SK-N-MC (cell line): Measurements from ENCODE around the gene ATRNL1.

ENCODE experiments used
- DNase-seq: peaks from one replicate; pipeline ENCODE4 v3.0.0-alpha.2; 2011; ENCODE audit warnings: low read depth, low spot score
- H3K27ac ChIP-seq: fragments of 200-600 bp; sonication (generic); 2 replicates; pipeline ENCODE4 v1.5.1; 2016; ENCODE audit warnings: mixed run types
- H3K36me3 ChIP-seq: fragments of 200-600 bp; sonication (generic); 2 replicates; pipeline ENCODE4 v1.6.1; 2017; ENCODE audit warnings: antibody characterized with exemption, low read length, mixed read lengths; ENCODE audit not compliant: insufficient read depth
- H3K4me3 ChIP-seq: fragments of 200-600 bp; sonication (generic); 2 replicates; pipeline ENCODE4 v1.5.1; 2016
- H3K9ac ChIP-seq: fragments of 200-600 bp; sonication (generic); 2 replicates; pipeline ENCODE4 v1.8.0; 2017; ENCODE audit warnings: mixed run types, mixed read lengths; ENCODE audit not compliant: insufficient read length
- H3K9me3 ChIP-seq: fragments of 200-600 bp; sonication (generic); 2 replicates; pipeline ENCODE4 v1.6.1; 2017; ENCODE audit warnings: low read depth, mild to moderate bottlenecking, antibody characterized with exemption, low read length, moderate library complexity, mixed read lengths
- EZH2 ChIP-seq: fragments of 200-600 bp; sonication (generic); IDR thresholded peaks from one replicate; pipeline ENCODE4 v1.6.1; 2017; ENCODE audit warnings: antibody characterized with exemption
- FOXP2 ChIP-seq: optimal IDR thresholded peaks from 2 replicates; pipeline ENCODE3; 2011; ENCODE audit warnings: mild to moderate bottlenecking, moderate library complexity; ENCODE audit not compliant: insufficient read depth; ENCODE audit errors: extremely low read length, control extremely low read depth
- POLR2AphosphoS5 ChIP-seq: IDR thresholded peaks from 2 replicates; pipeline ENCODE4 v1.6.1; 2012; ENCODE audit warnings: mild to moderate bottlenecking, low read depth, low read length, borderline replicate concordance

ATRNL1 gene

DNA sequence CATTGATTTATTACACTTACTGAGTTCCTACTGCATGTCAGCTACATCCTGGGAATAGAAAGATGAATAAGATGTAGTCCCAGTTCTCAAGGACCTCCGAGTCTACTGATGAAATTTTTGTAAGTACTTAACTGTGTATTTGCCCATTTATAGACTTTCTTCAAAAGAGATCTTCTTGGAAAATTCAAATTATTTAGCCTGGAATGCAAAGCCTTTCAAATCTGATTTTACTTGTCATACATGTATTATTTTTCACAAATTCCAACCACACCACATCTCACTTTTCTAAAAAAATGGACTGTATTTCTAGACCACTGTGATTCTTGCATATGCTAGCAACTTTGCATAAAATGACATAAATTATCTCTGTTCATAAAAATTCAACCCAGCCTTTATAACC is 581.3 kb downstream of the ATRNL1 start:
- Histone ChIP-seq H3K27ac (no peak overlapping the region), H3K36me3 (no peaks in the 10 kb centered on the region), H3K9ac (no peak overlapping the region), H3K9me3 (no peaks in the 10 kb centered on the region), H3K4me3 (no peak overlapping the region)
- TF ChIP-seq FOXP2 (no peak), POLR2AphosphoS5 (no peak), EZH2 (no peak)
- DNase-seq, result peak; percentile 6

DNA sequence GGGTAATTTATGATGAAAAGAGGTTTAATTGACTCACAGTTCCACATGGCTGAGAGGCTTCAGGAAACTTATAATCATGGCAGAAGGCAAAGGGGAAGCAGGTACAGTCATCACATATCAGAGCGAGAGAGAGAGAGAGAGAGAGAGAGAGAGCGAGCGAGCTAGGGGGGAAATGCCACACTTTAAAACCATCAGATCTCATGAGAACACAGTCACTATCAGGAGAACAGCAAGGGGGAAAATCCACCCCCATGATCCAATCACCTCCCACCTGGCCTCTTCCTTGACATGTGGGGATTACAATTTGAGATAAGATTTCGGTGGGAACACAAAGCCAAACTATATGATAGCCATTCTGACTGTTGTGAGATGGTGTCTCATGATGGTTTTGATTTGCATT is 603.6 kb downstream of the ATRNL1 start:
- no peak for DNase-seq
- no peak overlapping the region for H3K27ac ChIP-seq

GRCh38 chr10:115706026-115706425 is 612.9 kb downstream of the ATRNL1 start:
- Histone ChIP-seq H3K27ac (no peak overlapping the region; the same call in 1 of the 2 replicates), H3K9ac (no peak overlapping the region), H3K36me3 (no peaks in the 10 kb centered on the region), H3K4me3 (no peak overlapping the region), H3K9me3 (no peaks in the 10 kb centered on the region)
- no peak for DNase-seq
- TF ChIP-seq POLR2AphosphoS5 (no peak), FOXP2 (no peak), EZH2 (no peak)

More for the DNA sequence above, 603.6 kb downstream of the ATRNL1 start:
- no peak overlapping the region for H3K9ac ChIP-seq
- H3K9me3 ChIP-seq, result no peaks in the 10 kb centered on the region
- no peak overlapping the region for H3K4me3 ChIP-seq
- TF ChIP-seq POLR2AphosphoS5, result no peak
- TF ChIP-seq EZH2, result no peak
- no peaks in the 10 kb centered on the region for H3K36me3 ChIP-seq

DNA sequence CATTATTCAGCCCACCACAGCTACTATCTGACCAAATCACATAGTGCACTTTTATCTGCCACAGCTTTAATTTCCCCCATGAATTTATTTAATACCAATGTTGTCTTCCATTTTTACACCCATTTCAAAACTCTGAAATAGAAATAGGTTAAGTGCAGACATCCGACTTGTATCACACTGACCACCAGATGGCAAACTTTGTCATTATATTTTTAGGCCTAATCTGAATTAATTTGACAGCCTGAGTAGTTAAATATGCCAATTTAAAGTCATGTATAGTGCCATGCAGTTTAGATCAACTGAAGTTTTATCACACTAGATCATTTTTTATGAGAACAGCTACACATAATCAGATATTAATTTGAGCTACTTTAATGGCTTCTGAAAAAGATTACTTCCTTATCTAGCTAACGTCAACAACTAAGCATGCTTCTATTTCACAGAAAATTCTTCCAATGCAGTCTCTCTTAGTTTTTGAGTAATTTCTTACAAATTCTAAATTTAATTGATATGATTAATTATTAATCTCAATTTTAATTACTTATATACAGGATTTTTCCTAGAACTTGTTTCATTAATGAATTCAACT is 613.4 kb downstream of the ATRNL1 start:
- H3K9ac ChIP-seq, result no peak overlapping the region
- H3K36me3 ChIP-seq, result no peaks in the 10 kb centered on the region
- H3K9me3 ChIP-seq, result no peaks in the 10 kb centered on the region
- TF ChIP-seq POLR2AphosphoS5, result no peak
- TF ChIP-seq FOXP2, result no peak
- TF ChIP-seq EZH2, result no peak
- H3K27ac ChIP-seq, result no peak overlapping the region
- no peak for DNase-seq
- no peak overlapping the region for H3K4me3 ChIP-seq

DNA sequence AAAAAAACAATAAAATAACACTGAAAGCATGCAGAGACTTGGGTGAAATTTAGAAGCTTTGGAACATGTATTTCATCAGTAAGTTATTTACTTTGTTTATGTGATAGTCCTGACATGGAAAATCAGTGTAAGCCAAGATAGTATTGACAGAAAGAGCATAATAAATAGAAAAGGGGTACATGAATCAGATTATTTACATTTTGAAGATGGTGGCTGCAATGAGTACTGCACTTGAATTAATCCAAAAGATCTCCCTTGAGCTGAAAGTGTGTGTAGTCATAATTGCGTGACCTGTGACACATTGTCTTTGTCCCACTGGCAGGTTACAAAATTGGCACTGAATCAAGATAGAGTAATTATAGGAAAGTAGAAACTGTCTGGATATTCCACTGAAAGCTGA is 617.0 kb downstream of the ATRNL1 start:
- H3K9ac ChIP-seq, result no peak overlapping the region
- TF ChIP-seq FOXP2 (no peak), EZH2 (no peak), POLR2AphosphoS5 (no peak)
- H3K27ac ChIP-seq, result no peak overlapping the region
- H3K4me3 ChIP-seq, result no peak overlapping the region
- no peaks in the 10 kb centered on the region for H3K9me3 ChIP-seq
- H3K36me3 ChIP-seq, result no peaks in the 10 kb centered on the region
- no peak for DNase-seq

- Histone ChIP-seq H3K36me3 (no peaks in the 10 kb centered on the region), H3K4me3 (no peak overlapping the region), H3K9me3 (no peaks in the 10 kb centered on the region), H3K9ac (no peak overlapping the region), H3K27ac (no peak overlapping the region)
- TF ChIP-seq POLR2AphosphoS5 (no peak), FOXP2 (no peak), EZH2 (no peak)
- no peak for DNase-seq
Measured at GRCh38 chr10:115711306-115711705, 618.1 kb downstream of the ATRNL1 start.

DNA sequence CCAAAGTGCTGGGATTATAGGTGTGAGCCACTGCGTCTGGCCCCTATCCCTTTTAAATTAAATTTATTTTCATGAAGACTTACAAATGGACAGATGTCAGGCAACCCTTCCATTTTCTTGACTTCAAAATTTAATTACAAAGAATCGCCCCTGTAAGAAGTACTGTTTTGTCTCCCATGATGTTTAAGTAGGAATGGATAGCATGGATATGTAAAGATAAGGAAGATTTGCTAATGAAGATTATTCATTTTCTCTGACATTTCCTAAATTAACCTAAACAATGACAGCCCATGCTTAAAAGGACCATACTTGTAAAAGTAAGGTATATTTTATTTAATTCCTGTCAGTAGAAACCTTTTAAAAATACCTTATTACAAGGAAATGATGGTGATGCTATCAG is 627.0 kb downstream of the ATRNL1 start:
- Histone ChIP-seq H3K9ac (no peak overlapping the region), H3K27ac (no peak overlapping the region), H3K36me3 (no peaks in the 10 kb centered on the region), H3K9me3 (no peaks in the 10 kb centered on the region), H3K4me3 (no peak overlapping the region)
- no peak for DNase-seq
- TF ChIP-seq EZH2 (no peak), POLR2AphosphoS5 (no peak), FOXP2 (no peak)

- Histone ChIP-seq H3K27ac (no peak overlapping the region), H3K4me3 (no peak overlapping the region), H3K9ac (no peak overlapping the region), H3K36me3 (no peaks in the 10 kb centered on the region), H3K9me3 (no peaks in the 10 kb centered on the region)
- no peak for DNase-seq
- TF ChIP-seq FOXP2 (no peak), EZH2 (no peak), POLR2AphosphoS5 (no peak)
Measured at GRCh38 chr10:115727129-115727528, 634.0 kb downstream of the ATRNL1 start.

DNA sequence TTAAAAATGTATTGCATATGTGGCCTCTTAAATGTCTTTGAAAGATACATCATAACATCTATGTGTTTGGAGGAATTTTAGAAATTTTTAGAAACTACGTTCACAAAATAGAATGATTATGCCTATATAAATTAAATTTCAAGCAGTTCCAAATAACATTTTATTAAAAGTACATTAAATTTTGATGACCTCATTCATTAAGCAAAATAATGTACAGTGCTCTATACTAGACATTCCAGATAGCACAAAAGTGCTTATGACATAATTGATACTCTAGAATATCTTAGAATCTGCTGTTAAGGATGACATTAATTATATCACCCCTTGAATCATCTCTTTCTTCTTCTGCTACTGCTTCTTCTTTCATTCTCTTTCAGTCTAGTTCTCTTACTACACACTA is 650.9 kb downstream of the ATRNL1 start:
- H3K9me3 ChIP-seq, result no peaks in the 10 kb centered on the region
- H3K9ac ChIP-seq, result no peak overlapping the region
- H3K4me3 ChIP-seq, result no peak overlapping the region
- H3K36me3 ChIP-seq, result no peaks in the 10 kb centered on the region
- no peak for TF ChIP-seq POLR2AphosphoS5
- TF ChIP-seq FOXP2, result no peak
- no peak for TF ChIP-seq EZH2
- no peak for DNase-seq
- H3K27ac ChIP-seq, result no peak overlapping the region
